HG03457 (cell line): Measurements from ENCODE around the gene GBX2.
"Not testable (repeated sequence)": the region's sequence is repeated elsewhere in the genome, so short reads cannot be mapped to it uniquely, and the experiment has no call there.

Experiments used
- ATAC-seq: cut with Tn5 transposase; IDR thresholded peaks from one replicate; pipeline ENCODE4 v1.9.1; 2021; ENCODE audit warnings: moderate number of reproducible peaks; ENCODE audit not compliant: unreplicated experiment

The GBX2 gene

GRCh38 chr2:236157815-236158498, 10.2 kb downstream of the GBX2 start:
- ATAC-seq = no peak

GRCh38 chr2:236157366-236157765, 10.8 kb downstream of the GBX2 start:
- ATAC-seq = no peak

GRCh38 chr2:236156860-236157194, 11.4 kb downstream of the GBX2 start:
- ATAC-seq = no peak

GRCh38 chr2:236156095-236156859, 11.9 kb downstream of the GBX2 start:
- ATAC-seq = no peak

- no peak for ATAC-seq
Observed at GRCh38 chr2:236155406-236155805, 12.8 kb downstream of the GBX2 start.

GRCh38 chr2:236146436-236146835, 21.8 kb downstream of the GBX2 start:
- ATAC-seq = no peak

GRCh38 chr2:236143811-236144210, 24.4 kb downstream of the GBX2 start:
- no peak for ATAC-seq

- not testable (repeated sequence) for ATAC-seq
Observed at GRCh38 chr2:236141616-236142015, 26.6 kb downstream of the GBX2 start.

GRCh38 chr2:236137066-236137465, 31.1 kb downstream of the GBX2 start:
- ATAC-seq = no peak

GRCh38 chr2:236136538-236136937, 31.6 kb downstream of the GBX2 start:
- ATAC-seq = no peak

- no peak for ATAC-seq
Observed at GRCh38 chr2:236133410-236134012, 34.7 kb downstream of the GBX2 start.

- ATAC-seq = no peak
Observed at GRCh38 chr2:236131073-236131692, 37.0 kb downstream of the GBX2 start.

GRCh38 chr2:236130349-236130998, 37.7 kb downstream of the GBX2 start:
- ATAC-seq = no peak

- no peak for ATAC-seq
Observed at GRCh38 chr2:236129935-236130334, 38.3 kb downstream of the GBX2 start.

GRCh38 chr2:236128321-236128720, 39.9 kb downstream of the GBX2 start:
- no peak for ATAC-seq

GRCh38 chr2:236127010-236127409, 41.2 kb downstream of the GBX2 start:
- ATAC-seq = no peak

- no peak for ATAC-seq
Observed at GRCh38 chr2:236125541-236125940, 42.6 kb downstream of the GBX2 start.

GRCh38 chr2:236124182-236124893, 43.8 kb downstream of the GBX2 start:
- ATAC-seq = no peak

- no peak for ATAC-seq
Observed at GRCh38 chr2:236123716-236124115, 44.5 kb downstream of the GBX2 start.

GRCh38 chr2:236122236-236122635, 46.0 kb downstream of the GBX2 start:
- ATAC-seq = no peak

- ATAC-seq = no peak
Observed at GRCh38 chr2:236121546-236121945, 46.6 kb downstream of the GBX2 start.
